CD4-positive, alpha-beta T cell treated with Interleukin-4 for 4 hours (primary cell): ENCODE results near the gene CPA1.

Experiments used
- DNase-seq: peaks from one replicate; pipeline ENCODE4 v3.0.0-alpha.2; 2020

CPA1 gene

GRCh38 chr7:130356121-130356875 is 24.0 kb upstream of the CPA1 start:
- DNase-seq, result no peak

- DNase-seq, result no peak
Measured at GRCh38 chr7:130356876-130357611, 23.2 kb upstream of the CPA1 start.

GRCh38 chr7:130358471-130358870 is 21.8 kb upstream of the CPA1 start:
- DNase-seq, result no peak

- DNase-seq, result no peak
Measured at GRCh38 chr7:130359276-130359857, 20.9 kb upstream of the CPA1 start.

- no peak for DNase-seq
Measured at GRCh38 chr7:130360518-130360917, 19.8 kb upstream of the CPA1 start.

GRCh38 chr7:130361681-130362080 is 18.6 kb upstream of the CPA1 start:
- DNase-seq, result no peak

- DNase-seq, result no peak
Measured at GRCh38 chr7:130362251-130362816, 18.0 kb upstream of the CPA1 start.

GRCh38 chr7:130363026-130363847 is 17.1 kb upstream of the CPA1 start:
- DNase-seq, result no peak

GRCh38 chr7:130364451-130364850 is 15.8 kb upstream of the CPA1 start:
- DNase-seq, result no peak

- DNase-seq, result no peak
Measured at GRCh38 chr7:130365088-130365487, 15.2 kb upstream of the CPA1 start.

- DNase-seq, result no peak
Measured at GRCh38 chr7:130365511-130366441, 14.5 kb upstream of the CPA1 start.

- DNase-seq, result no peak
Measured at GRCh38 chr7:130366564-130366963, 13.7 kb upstream of the CPA1 start.

- peak; percentile 31 for DNase-seq
Measured at GRCh38 chr7:130367088-130367755, 13.1 kb upstream of the CPA1 start.

GRCh38 chr7:130367836-130368746 is 12.2 kb upstream of the CPA1 start:
- DNase-seq, result no peak

GRCh38 chr7:130369110-130369711 is 11.1 kb upstream of the CPA1 start:
- DNase-seq, result no peak

- DNase-seq, result no peak
Measured at GRCh38 chr7:130369831-130370550, 10.3 kb upstream of the CPA1 start.

GRCh38 chr7:130371046-130371445 is 9.2 kb upstream of the CPA1 start:
- no peak for DNase-seq

- DNase-seq, result no peak
Measured at GRCh38 chr7:130372402-130373165, 7.7 kb upstream of the CPA1 start.
